Tibial nerve (tissue), 4 donors: ENCODE results near the gene HOXB9. TPM values are rescaled to one million over a fixed set of nuclear protein-coding genes. Genes with fewer than 3 reads are reported as not detected.

Experiments
- DNase-seq, 2 donors: peaks; one replicate each; pipeline ENCODE4 v3.0.0-alpha.2; 2019; ENCODE audit warnings: low spot score in 2 of 2
- H3K27ac ChIP-seq, 4 donors: fragments of 200-600 bp; sonication (generic) in 3 of 4; one replicate each; pipeline ENCODE4 v1.5.1; 2017 to 2019; ENCODE audit warnings: mild to moderate bottlenecking in 1 of 4
- H3K27me3 ChIP-seq, 2 donors: fragments of 200-600 bp; sonication (generic) in 1 of 2; one replicate each; pipeline versions ENCODE4 v1.5.1 to v1.6.0; 2017 to 2019
- H3K36me3 ChIP-seq, 3 donors: fragments of 200-600 bp; sonication (generic); one replicate each; pipeline ENCODE4 v1.5.1; 2018 to 2019
- H3K4me1 ChIP-seq, 4 donors: fragments of 200-600 bp; sonication (generic) in 3 of 4; one replicate each; pipeline ENCODE4 v1.5.1; 2017 to 2019
- H3K4me3 ChIP-seq, 4 donors: fragments of 200-600 bp; sonication (generic) in 3 of 4; one replicate each; pipeline ENCODE4 v1.5.1; 2017 to 2019; ENCODE audit warnings: mild to moderate bottlenecking in 1 of 4, moderate library complexity in 1 of 4
- H3K9me3 ChIP-seq, 4 donors: fragments of 200-600 bp; sonication (generic) in 3 of 4; one replicate each; pipeline ENCODE4 v1.5.1; 2017 to 2019
- CTCF ChIP-seq, 5 experiments: fragments of 200-600 bp in 3 of 5; fragments of 450-650 bp in 2 of 5; sonication (generic) in 3 of 5; IDR thresholded peaks; one replicate each; pipeline ENCODE4 v1.5.1; 2016 to 2019; ENCODE audit warnings: antibody characterized with exemption in 5 of 5, mild to moderate bottlenecking in 3 of 5, moderate library complexity in 2 of 5
- EP300 ChIP-seq, 2 donors: sonication (generic); formaldehyde crosslinking; IDR thresholded peaks; one replicate each; pipeline ENCODE4 v1.6.1; 2017; ENCODE audit warnings: antibody characterized with exemption in 2 of 2, mild to moderate bottlenecking in 1 of 2
- POLR2A ChIP-seq, 2 donors: fragments of 450-650 bp; IDR thresholded peaks; one replicate each; pipeline ENCODE4 v1.6.1; 2017; ENCODE audit warnings: antibody characterized with exemption in 2 of 2, mild to moderate bottlenecking in 2 of 2, moderate library complexity in 2 of 2
- WGBS, 2 donors: methylation state at CpG; one replicate each; pipeline ENCODE4 v1.1.5; 2018; 5-methylcytosine and 5-hydroxymethylcytosine counted together
- total RNA-seq, 4 donors: library from RNA; depleted of rRNA; stranded (reverse); fragments of >200 nt; gene quantifications; one replicate each; pipeline ENCODE4 v1.1.0, GENCODE V29; 2016

Gene HOXB9
- total RNA-seq, 4 donors from 2014 or later, result 0.21 to 0.30 TPM; not detected in 2

DNA sequence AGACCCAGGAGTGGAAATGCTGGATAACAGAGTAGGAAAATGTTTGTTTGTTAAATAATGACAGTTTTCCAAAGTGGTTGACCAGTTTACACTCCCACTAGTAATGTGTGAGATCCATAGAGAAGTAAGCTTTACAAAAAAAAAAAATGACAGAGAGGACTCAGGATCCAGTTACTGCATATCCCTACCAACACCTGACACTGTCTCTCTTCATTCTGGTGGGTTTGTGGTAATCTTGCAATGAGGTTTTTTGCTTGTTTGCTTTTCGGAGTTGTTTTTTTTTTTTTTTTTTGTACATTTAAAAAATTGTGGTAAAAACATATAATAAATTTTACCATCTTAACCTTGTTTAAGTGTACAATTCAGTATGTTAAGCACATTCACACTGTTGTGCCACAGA lies 23.6 kb upstream of the HOXB9 start:
- TF ChIP-seq EP300 (IDR thresholded peaks at IDR 0.05), result no peak
- no peak for TF ChIP-seq POLR2A (IDR thresholded peaks at IDR 0.05)
- no peak for TF ChIP-seq CTCF (IDR thresholded peaks at IDR 0.05)
- WGBS, 2 donors, result 81 to 89% methylated on average over 1 of the region's 1 CpG
- peaks cover 0 to 72% of the 10 kb centered on the region in 2 donors for H3K27me3 ChIP-seq

GRCh38 chr17:48647963-48648245 lies 21.7 kb upstream of the HOXB9 start:
- DNase-seq, result no peak
- no peak for TF ChIP-seq CTCF (IDR thresholded peaks at IDR 0.05)
- no peak for TF ChIP-seq EP300 (IDR thresholded peaks at IDR 0.05)
- TF ChIP-seq POLR2A (IDR thresholded peaks at IDR 0.05), result no peak
- Histone ChIP-seq H3K4me1 (peaks cover 0 to 17% (median 4%) of the 10 kb centered on the region in 4 donors), H3K36me3 (no peaks in the 10 kb centered on the region), H3K9me3 (no peaks in the 10 kb centered on the region), H3K4me3 (peak overlapping the region in 1 of 4 donors; percentile 34), H3K27me3 (peaks cover 0 to 86% of the 10 kb centered on the region in 2 donors), H3K27ac (peak overlapping the region in 1 of 4 donors; percentile 70)
- 74 to 81% methylated on average over 1 of the region's 1 CpG for whole genome bisulfite sequencing, 2 donors

More for the DNA sequence above, 23.6 kb upstream of the HOXB9 start:
- Histone ChIP-seq H3K4me1 (peaks cover 0 to 17% (median 4%) of the 10 kb centered on the region in 4 donors), H3K27ac (no peak overlapping the region), H3K9me3 (no peaks in the 10 kb centered on the region), H3K36me3 (no peaks in the 10 kb centered on the region), H3K4me3 (no peak overlapping the region)
- DNase-seq, result no peak

- Histone ChIP-seq H3K4me3 (peak overlapping the region in 3 of 4 donors; percentile 20 to 46 (median 34)), H3K4me1 (peaks cover 0 to 17% (median 4%) of the 10 kb centered on the region in 4 donors), H3K27me3 (peaks cover 0 to 91% of the 10 kb centered on the region in 2 donors), H3K27ac (peak overlapping the region in 1 of 4 donors; percentile 70), H3K9me3 (no peaks in the 10 kb centered on the region), H3K36me3 (no peaks in the 10 kb centered on the region)
- no peak for DNase-seq
- 2 to 3% methylated on average over 29 to 30 of the region's 30 CpGs for WGBS, 2 donors
- TF ChIP-seq EP300 (IDR thresholded peaks at IDR 0.05), result no peak
- no peak for TF ChIP-seq CTCF (IDR thresholded peaks at IDR 0.05)
- TF ChIP-seq POLR2A (IDR thresholded peaks at IDR 0.05), result no peak
These were observed 21.2 kb upstream of the HOXB9 start for GRCh38 chr17:48647103-48647962.

DNA sequence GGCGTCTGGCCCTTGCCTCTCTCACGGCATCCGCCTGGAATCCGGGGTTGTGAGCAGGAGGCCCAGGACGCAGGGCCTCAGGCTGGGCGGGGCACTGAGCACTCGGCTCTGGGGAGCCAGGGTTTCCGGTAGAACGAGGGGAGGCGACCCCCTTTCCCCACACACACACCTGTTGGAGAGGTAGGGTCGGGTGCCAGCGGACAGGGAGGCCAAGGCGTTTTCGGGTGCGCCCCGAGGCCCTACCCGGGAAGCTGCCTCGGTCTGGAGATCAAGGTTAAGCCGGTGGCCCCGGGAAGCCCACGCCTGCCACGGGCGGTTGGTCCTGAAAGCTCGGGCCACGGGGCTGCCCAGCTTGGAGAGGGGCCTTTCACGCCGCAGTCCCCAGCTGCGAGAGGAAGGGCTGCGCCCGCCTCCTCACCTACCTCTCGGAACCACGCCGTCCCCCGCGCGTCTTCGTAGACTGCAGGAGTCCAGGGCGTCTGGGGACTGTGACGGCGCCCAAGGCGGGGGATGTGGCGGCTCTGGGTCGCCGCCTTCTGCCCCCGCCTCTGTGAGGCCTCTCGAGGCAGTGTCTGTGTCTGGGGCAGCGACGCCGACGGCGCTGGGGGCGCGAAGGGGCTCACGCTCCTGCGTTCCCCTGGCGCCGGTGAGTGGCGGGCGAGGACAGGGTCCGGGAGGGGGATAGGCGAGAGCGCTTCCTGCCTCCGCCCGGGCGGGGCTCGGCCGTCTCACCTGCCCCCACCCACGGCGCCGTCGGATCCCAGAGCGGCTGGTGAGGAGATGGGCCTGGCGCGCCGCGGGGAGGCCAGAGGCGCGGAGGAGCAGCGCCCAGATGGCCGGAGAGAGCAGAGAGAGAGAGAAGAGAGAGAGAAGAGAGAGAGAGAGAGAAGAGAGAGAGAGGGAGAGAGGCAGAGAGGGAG lies 20.3 kb upstream of the HOXB9 start:
- Histone ChIP-seq H3K27me3 (peaks cover 0 to 95% of the 10 kb centered on the region in 2 donors), H3K27ac (peak overlapping the region in 1 of 4 donors; percentile 74), H3K36me3 (no peaks in the 10 kb centered on the region), H3K4me3 (peak overlapping the region in 2 of 4 donors; percentile 34 to 46), H3K4me1 (peaks cover 0 to 17% (median 4%) of the 10 kb centered on the region in 4 donors), H3K9me3 (no peaks in the 10 kb centered on the region)
- TF ChIP-seq CTCF (IDR thresholded peaks at IDR 0.05) (no peak), POLR2A (IDR thresholded peaks at IDR 0.05) (no peak), EP300 (IDR thresholded peaks at IDR 0.05) (no peak)
- DNase-seq, result no peak
- WGBS, 2 donors, result 2 to 6% methylated on average over 34 to 61 of the region's 80 CpGs
